GM21381 (cell line): ENCODE results near the gene BPTF.
"Not testable (repeated sequence)": the region's sequence is repeated elsewhere in the genome, so short reads cannot be mapped to it uniquely, and the experiment has no call there.

Source experiments
- ATAC-seq: cut with Tn5 transposase; IDR thresholded peaks from one replicate; pipeline ENCODE4 v1.9.1; 2021; ENCODE audit warnings: mild to moderate bottlenecking, moderate library complexity; ENCODE audit not compliant: unreplicated experiment

BPTF gene

DNA sequence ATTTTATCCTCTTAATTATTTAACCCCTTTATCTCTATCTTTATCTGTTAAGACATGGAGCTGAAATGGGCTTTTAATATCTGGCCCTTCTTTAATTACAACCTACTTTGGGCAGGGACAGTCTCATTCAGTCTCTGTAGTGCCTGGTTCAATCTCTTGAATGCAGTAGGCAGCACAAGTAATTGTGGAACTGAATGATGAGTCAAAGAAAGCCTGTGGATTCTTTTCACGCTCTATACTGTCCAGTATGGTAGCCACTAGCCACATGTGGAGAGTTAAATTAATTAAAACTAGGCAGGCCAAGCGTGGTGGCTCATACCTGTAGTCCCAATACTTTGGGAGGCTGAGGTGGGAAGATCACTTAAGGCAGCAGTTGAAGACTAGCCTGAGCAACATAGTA is 9.3 kb downstream of the BPTF start:
- ATAC-seq, result no peak

DNA sequence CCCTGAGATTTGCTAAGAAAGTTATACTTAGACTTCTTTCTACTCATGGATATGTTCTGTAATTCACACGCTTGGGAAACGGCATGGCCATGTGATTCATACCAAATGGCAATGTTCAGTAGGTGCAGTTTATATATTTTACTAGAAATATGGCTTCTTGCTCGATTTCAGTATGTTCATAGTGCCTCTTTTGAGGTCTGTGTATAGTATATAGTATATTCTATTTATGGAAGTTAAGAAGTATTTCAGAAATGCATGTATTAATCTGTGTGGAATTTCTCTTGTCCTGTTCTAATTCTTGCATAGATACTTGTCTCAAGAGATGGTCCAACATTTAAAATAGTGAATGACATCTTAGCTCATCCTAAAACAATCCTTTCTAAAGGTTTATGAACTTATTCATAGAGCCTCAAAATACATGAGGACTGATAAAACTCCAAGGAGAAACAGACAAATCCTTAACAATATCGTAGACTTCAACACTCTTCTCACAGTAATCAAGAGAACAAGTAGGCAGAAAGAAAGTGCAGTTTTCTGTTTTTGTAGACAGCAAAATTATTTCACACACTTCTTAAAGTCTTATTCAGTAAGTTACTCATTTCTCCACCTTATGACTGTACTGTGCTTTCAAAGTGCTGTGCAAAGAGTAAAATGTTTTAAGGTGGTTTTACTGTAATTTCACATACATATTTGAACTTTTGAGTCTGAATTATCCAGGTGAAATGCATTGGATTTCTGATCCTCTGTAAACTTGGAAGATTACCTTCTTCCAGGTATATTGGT is 11.1 kb downstream of the BPTF start:
- no peak for ATAC-seq

DNA sequence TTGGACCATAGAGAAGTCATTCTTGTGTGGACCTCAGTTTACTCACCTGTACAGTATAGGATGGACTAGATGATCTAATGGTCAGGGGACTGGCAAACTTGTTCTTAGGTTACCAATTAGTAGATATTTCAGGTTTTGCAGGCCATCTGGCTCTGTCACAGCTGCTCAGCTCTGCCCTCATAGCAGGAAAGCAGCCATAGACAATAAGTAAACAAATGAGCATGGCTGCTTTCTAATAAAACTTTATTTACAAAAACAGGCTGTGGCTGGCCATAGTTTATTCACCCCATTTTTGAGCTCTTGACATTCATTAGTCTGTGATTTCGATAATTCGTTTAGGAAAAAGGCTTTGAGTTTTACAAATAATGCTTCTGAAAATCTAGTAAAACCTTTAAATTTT is 12.7 kb downstream of the BPTF start:
- ATAC-seq, result no peak

DNA sequence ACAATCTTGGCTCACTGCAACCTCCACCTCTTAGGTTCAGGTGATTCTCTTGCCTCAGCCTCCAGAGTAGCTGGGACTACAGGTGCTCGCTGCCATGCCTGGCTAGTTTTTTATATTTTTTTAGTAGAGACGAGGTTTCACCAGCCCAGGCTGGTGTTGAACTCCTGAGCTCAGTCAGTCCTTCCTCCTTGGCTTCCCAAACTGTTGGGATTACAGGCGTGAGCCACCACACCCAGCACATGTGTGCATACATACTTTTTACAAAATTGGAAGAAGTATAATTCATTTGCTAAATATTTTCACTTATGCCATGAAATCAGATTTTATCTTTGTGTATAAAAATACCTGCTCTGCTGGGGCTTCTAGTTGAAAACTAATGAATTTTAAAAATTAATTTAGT is 13.2 kb downstream of the BPTF start:
- no peak for ATAC-seq

GRCh38 chr17:67841992-67842391 is 16.7 kb downstream of the BPTF start:
- ATAC-seq, result no peak

DNA sequence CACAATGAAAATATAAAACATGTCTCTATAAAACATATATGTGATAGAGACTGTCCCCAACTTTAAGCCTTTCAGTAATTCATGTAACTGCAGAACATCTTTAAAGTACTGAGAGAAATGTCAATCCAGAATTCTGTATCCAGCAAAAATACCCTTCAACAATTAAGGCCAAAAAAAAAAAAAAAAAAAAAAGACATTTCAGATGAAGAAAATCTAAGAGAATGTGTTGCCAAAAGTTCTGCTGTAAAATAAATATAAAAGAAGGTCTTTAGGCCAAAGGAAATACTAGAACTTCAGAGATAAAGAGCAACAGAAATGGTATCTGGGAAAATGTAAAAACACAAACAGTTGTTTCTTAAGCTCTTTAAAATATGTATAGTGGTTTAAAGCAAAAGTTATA is 17.3 kb downstream of the BPTF start:
- ATAC-seq, result no peak

- ATAC-seq, result no peak
Measured at GRCh38 chr17:67845374-67845773, 20.1 kb downstream of the BPTF start.

DNA sequence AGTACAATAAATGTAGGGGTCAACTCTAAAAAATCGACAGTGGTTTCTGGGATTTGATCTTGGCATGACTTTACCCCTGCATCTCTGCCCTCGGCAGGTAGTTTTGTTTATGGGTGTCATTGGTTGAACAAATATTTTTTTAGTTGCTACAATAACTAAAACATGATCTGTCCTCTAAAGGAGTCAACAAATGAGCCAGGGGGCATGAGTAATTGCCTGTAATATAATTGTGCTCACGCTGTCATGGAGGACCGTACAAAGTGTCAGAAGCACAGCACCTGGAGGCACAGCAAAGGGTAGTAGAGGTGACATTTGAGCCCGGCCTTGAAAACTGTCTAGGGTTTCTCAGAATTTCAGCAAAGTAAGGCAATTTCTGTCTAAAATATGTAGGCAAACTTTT is 22.9 kb downstream of the BPTF start:
- ATAC-seq, result not testable (repeated sequence)

DNA sequence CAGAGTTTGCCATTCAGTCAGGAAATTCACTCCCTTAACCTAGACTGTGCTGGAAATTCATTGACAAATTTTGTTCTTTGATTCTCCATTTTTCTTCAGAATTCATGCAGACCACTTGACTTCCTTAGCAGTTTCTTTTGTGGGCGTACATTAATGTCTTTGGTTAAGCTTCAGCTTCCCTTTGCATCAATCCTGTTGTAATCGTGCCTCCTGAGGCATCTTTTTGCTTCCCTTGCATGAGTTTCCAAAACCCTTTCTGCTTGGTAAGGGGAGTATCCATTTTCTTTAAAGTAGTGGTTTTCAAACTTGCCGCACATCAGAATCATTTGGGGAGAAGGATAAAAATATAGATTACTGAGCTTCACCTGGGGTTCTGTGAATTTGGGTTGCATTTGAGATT is 23.5 kb downstream of the BPTF start:
- not testable (repeated sequence) for ATAC-seq

GRCh38 chr17:67850991-67851631 is 25.8 kb downstream of the BPTF start:
- no peak for ATAC-seq

- no peak for ATAC-seq
Measured at GRCh38 chr17:67853703-67854102, 28.4 kb downstream of the BPTF start.

DNA sequence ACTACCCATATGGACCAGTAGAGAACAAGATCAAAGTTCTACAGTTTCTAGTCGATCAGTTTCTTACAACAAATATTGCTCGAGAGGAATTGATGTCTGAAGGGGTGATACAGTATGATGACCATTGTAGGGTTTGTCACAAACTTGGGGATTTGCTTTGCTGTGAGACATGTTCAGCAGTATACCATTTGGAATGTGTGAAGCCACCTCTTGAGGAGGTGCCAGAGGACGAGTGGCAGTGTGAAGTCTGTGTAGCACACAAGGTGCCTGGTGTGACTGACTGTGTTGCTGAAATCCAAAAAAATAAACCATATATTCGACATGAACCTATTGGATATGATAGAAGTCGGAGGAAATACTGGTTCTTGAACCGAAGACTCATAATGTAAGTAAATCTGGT is 29.1 kb downstream of the BPTF start:
- no peak for ATAC-seq

- ATAC-seq, result no peak
Measured at GRCh38 chr17:67855504-67856324, 30.4 kb downstream of the BPTF start.

DNA sequence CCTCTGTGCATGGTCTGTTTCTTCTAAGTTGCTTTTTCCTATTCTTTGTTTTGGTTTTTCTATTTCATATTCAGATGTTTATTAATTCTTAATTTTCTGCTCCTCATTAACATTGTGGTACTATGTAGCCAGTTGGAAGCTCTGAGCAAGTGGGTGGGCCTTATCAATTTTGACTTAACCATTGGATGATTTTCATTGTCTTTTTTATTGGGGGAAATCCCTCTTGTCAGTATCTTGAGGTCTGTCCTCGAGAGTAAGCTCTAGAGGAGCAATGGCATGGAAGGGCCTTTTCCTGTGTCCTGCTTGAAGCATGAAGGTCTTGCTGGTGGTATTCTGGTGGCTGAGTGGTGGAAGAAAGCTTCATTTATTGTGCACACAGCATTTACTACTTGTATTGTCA is 31.1 kb downstream of the BPTF start:
- ATAC-seq, result not testable (repeated sequence)

GRCh38 chr17:67862614-67863217 is 37.4 kb downstream of the BPTF start:
- ATAC-seq, result no peak

DNA sequence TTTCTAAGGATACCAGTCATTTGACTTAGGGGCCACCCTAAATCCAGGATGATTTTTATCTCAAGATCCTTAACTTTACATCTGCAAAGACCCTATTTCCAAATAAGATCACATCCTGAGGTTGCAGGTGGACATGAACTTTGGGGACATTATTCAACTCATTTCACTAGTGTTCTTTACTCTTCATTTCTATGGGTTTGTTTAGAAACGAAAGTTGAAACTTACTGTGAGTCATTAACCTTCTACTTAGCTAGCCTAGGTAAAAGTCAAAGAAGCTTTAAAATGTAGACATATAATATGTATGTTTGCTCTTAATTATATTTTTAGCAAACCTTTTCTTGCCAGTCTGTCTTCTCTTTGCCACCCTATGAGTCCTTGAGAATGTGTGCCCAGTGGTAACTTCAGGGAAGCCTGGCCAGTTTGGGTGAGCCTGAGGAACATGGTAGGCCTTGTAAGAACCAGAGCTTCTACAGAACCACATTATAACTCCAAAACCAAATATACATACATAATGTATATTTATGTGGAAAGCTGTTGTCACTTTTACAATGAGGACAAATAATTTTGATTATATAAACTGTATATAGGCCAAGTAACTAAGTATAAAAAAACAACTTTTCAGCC is 38.4 kb downstream of the BPTF start:
- peak; percentile 66 for ATAC-seq

GRCh38 chr17:67865438-67865837 is 40.1 kb downstream of the BPTF start:
- no peak for ATAC-seq

DNA sequence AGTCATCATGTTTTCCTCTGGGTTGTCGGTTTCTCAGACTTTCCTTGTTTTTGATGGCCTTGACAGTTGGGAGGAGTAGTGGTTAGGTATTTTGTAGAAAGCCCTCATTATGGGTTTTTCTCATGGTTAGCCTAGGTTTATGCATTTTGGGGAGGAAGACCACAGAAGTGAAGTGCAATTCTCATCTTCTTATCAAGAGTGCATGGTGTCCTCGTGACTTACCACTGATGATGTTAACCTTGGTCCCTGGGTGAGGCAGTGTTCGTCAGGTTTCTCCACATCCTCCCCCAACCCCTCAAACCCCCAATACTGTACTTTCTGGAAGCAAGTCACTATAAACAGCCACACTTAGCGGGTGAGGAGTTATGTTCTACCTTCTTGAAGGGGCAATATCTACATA is 42.3 kb downstream of the BPTF start:
- ATAC-seq, result no peak

DNA sequence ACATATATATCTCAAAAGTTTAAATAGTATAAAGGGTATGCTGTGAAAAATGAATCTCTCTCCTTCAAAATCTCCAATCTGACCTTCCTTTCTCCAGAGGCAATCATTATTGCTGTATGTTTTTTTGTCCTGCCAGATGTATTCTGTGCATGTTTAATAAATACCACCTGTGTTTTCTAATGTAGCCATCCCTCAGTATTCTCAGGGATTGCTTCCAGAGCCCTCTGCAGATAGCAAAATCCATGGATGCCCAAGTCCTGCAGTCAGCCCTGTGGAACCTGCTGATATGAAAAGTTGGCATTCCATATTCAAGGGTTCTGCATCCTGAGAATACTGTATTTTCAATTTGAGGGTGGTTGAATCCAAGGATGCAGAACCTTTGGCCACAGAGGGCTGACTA is 42.9 kb downstream of the BPTF start:
- ATAC-seq, result no peak

- no peak for ATAC-seq
Measured at GRCh38 chr17:67879662-67880061, 54.4 kb downstream of the BPTF start.

DNA sequence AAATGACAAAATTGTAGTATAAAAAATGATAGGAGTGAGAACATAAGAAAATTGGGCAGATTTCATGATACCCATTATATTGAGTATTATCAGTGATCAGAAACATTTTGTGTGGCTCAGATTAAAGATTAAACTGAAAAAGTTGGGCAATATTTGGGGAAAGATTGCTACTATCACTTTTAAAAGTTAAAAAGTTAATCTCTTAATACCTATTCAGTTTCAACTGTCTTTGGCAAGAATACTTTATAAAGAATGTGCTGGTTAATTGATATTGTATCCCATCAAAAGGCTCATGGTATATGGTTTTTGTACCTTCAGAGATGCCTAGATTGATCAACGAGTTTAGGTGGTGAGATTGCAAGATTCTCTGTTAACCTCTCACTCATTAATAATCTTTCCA is 55.8 kb downstream of the BPTF start:
- no peak for ATAC-seq
